Ovary (tissue), 9 donors: Measurements from ENCODE around the gene PEX10. TPM values are rescaled to one million over a fixed set of nuclear protein-coding genes. Genes with fewer than 3 reads are reported as not detected.
A peak's percentile ranks its signal among the peaks of the same experiment; 100 is the strongest.

Experiments
- DNase-seq, 5 donors: peaks; one replicate each; pipeline ENCODE4 v3.0.0-alpha.2; 2019 to 2020
- H3K27ac ChIP-seq, 2 donors: fragments of 200-600 bp; one replicate each; pipeline versions ENCODE4 v1.5.1 to v1.8.0; 2019 to 2022
- H3K27me3 ChIP-seq: fragments of 200-600 bp; one replicate; pipeline ENCODE4 v1.8.0; 2022
- H3K36me3 ChIP-seq: fragments of 200-600 bp; sonication (generic); one replicate; pipeline ENCODE4 v1.5.1; 2019
- H3K4me1 ChIP-seq: one replicate; pipeline ENCODE4 v1.8.1; 2013; ENCODE audit warnings: mild to moderate bottlenecking, moderate library complexity; ENCODE audit not compliant: insufficient read depth
- H3K4me3 ChIP-seq: fragments of 200-600 bp; sonication (generic); one replicate; pipeline ENCODE4 v1.5.1; 2017
- H3K9me3 ChIP-seq, 2 donors: fragments of 200-600 bp in 1 of 2; sonication (generic) in 1 of 2; one replicate each; pipeline versions ENCODE4 v1.5.1 to v1.8.1; 2013 to 2019; ENCODE audit warnings: mild to moderate bottlenecking in 1 of 2, moderate library complexity in 1 of 2
- CTCF ChIP-seq, 3 donors: fragments of 450-650 bp in 2 of 3; fragments of 200-600 bp in 1 of 3; IDR thresholded peaks; one replicate each; pipeline versions ENCODE4 v1.5.1 to v1.8.0; 2016 to 2022; ENCODE audit warnings: antibody characterized with exemption in 3 of 3, mild to moderate bottlenecking in 1 of 3
- EP300 ChIP-seq: sonication (generic); formaldehyde crosslinking; IDR thresholded peaks from one replicate; pipeline ENCODE4 v1.6.1; 2017; ENCODE audit warnings: antibody characterized with exemption
- POLR2A ChIP-seq: fragments of 450-650 bp; IDR thresholded peaks from one replicate; pipeline ENCODE4 v1.6.1; 2017; ENCODE audit warnings: antibody characterized with exemption, mild to moderate bottlenecking, moderate library complexity
- WGBS, 3 donors: extraction: QIAGEN DNeasy Blood & Tissue Kit in 1 of 3; methylation state at CpG; one replicate each; pipeline versions ENCODE4 v1.1.5 to v1.1.7; 2013 to 2017; 5-methylcytosine and 5-hydroxymethylcytosine counted together
- intact Hi-C, 4 donors: fragments of 100-400 bp; cut with DNase I; formaldehyde crosslinking; loops; one replicate each; pipeline versions ENCODE4 v1.11.0 to v1.15.1; 2022 to 2023
- polyA plus RNA-seq, 2 donors: library from polyadenylated mRNA; stranded (reverse); fragments of 200-250 nt in 1 of 2; fragments of 350-450 nt in 1 of 2; fragmentation: Illumina TruSeq in 1 of 2; extraction: RNeasy Lipid Tissue Mini Kit (QIAGEN cat#74804) in 1 of 2; gene quantifications; one replicate each; pipeline ENCODE4 v1.2.3, GENCODE V29; 2013 to 2014
- total RNA-seq, 7 donors: library from RNA; depleted of rRNA in 2 of 7; stranded (reverse); fragments of >200 nt in 2 of 7; fragmentation: NEBNext Ultra II Directional in 3 of 7; extraction: Animal tissue kit (Norgen Biotek cat#: 25700) in 3 of 7; gene quantifications; one replicate each; pipeline versions ENCODE4 v1.1.0 to v1.2.4, GENCODE V29; 2016 to 2023
- donor health status: DM: no; HTN: no; CAD: no; lungs with moderate emphysema.
- donor health status: DM: no; HTN: no; CAD: no.
- donor health status: Bipolar disorder and iron deficiency.
- donor health status: DM: yes; HTN: yes; CAD: no.
- donor health status: DM: no; HTN: no; CAD: no.
- donor health status: DM: yes; HTN: yes; CAD: no.

Gene PEX10
- total and polyA plus RNA-seq, 9 donors: 14.4 to 25.9 (median 19.3) TPM

DNA sequence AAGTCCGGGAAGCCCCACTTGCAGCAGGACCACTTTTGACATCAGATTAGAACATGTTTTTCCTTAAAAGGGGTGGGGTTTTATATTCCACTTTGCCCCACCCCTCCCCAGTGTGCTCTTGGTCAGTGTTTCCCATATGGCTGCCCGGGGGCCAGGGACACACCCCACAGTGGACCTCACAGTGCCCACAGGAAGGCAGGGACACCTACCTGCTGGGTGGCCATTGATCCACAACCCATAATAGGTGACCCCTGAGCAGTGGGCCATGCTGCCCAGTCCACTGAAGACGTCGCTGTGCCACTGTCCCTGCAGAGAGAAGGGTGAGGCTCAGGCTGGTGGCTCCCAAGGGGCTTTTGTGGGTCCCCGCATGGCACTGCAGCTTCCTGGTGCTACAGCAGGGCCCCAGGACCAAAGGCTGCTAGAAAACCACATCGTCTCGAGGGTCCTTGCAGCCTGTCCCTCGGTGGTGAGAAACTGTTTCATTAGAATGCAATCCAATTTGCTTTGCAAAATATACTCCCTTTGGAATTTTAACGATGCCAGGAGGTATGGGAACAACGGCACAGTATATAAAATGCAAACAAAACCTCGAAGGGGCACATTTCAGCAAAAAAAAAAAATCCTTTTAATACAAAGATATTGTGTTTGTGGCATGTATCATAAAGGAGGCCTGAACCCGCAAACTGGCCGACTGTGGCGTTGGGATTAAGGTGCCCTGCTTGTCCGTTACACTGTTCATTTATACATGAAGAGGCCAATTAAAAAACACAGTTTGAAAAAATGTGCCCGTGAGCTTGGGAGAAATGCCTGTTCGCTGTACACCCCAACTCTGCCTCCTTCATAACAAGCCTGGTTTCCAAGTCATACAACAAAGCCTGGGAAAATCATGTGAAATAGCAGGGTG is 37.9 kb downstream of the PEX10 start:
- 74 to 80% (median 79%) methylated on average over 17 of the region's 17 CpGs for WGBS, 3 donors

GRCh38 chr1:2373551-2374251 is 38.7 kb downstream of the PEX10 start:
- no peaks in the 10 kb centered on the region for H3K4me1 ChIP-seq
- intact Hi-C loops: no loop called here
- peak in 3 of 5 donors; percentile 7 to 25 (median 20) for DNase-seq
- TF ChIP-seq EP300 (no peak), CTCF (IDR thresholded peaks at IDR 0.05) (no peak), POLR2A (no peak)
- no peaks in the 10 kb centered on the region for H3K36me3 ChIP-seq
- 81 to 90% (median 86%) methylated on average over 19 to 20 of the region's 20 CpGs for WGBS, 3 donors
- no peaks in the 10 kb centered on the region for H3K9me3 ChIP-seq
- H3K27me3 ChIP-seq: no peaks in the 10 kb centered on the region
- no peak overlapping the region for H3K27ac ChIP-seq
- no peak overlapping the region for H3K4me3 ChIP-seq

More for the DNA sequence above, 37.9 kb downstream of the PEX10 start:
- no peak overlapping the region for H3K27ac ChIP-seq
- intact Hi-C loops: loop anchor here in 1 of 4 donors (5.0 kb wide), 1 partner anchor 197 kb away; no protein-coding TSS in a partner anchor
- H3K36me3 ChIP-seq: no peaks in the 10 kb centered on the region
- no peaks in the 10 kb centered on the region for H3K27me3 ChIP-seq
- no peaks in the 10 kb centered on the region for H3K9me3 ChIP-seq
- TF ChIP-seq POLR2A (no peak), EP300 (no peak), CTCF (IDR thresholded peaks at IDR 0.05) (no peak)
- DNase-seq: peak in 2 of 5 donors; percentile 2 to 16
- H3K4me1 ChIP-seq: no peaks in the 10 kb centered on the region
- no peak overlapping the region for H3K4me3 ChIP-seq

DNA sequence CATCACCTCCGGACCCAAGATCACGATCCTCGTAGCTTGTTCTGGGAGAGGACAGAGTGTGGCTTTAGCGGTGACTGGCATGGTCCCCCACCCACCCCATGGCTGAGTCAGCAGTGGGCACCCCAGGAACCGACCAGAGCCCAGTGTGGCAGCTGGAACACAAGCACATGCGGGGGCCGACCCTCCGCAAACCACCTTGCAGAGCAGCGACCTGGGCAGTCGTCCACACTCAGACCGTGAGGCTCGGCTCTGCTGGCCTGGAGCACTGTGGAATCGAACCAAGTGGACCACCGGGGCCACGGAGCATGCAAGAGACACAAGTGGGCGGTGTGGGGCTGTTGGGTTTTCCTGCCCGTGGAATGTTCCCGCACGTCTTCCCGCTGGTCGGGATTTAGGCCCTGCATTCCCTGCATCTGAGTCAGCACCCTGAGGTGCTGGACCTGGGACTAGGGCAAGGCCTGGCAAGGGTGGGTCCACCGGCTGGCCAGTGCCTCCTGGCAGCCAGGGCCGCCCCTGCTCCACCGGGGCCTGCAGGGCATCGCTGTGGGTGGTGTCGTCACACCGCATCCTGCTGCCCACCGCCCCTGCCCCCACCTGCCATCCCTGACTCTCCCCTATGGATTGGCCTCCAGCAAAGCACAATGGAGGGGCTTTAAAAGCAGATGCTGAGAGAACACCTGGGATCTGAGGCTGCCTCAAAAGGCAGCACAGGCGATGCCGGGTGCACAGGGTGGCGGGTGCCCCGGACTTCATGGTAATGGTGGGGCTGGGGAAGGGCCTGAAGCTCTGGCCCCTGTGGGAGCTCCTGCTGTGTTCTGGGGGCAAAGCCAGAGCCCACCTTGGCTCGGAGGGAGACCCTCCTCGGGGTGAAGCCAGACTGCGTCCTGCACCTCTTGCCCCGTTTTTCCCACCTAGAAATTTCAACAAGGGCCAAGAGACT is 39.5 kb downstream of the PEX10 start:
- Histone ChIP-seq H3K27ac (no peak overlapping the region), H3K4me3 (no peak overlapping the region), H3K9me3 (no peaks in the 10 kb centered on the region), H3K4me1 (no peaks in the 10 kb centered on the region), H3K27me3 (no peaks in the 10 kb centered on the region), H3K36me3 (no peaks in the 10 kb centered on the region)
- TF ChIP-seq EP300 (no peak), CTCF (IDR thresholded peaks at IDR 0.05) (no peak), POLR2A (no peak)
- intact Hi-C loops: no loop called here
- peak in 3 of 5 donors; percentile 11 to 32 (median 15) for DNase-seq
- 90 to 93% (median 93%) methylated on average over 36 of the region's 36 CpGs for WGBS, 3 donors
